Measurements from ENCODE around the gene TTC21B. TPM values are rescaled to one million over a fixed set of nuclear protein-coding genes. Genes with fewer than 3 reads are reported as not detected.

TTC21B gene
- total RNA-seq, 2 experiments from 2014 or later: 26.2 to 29.8 TPM

- no peak for DNase-seq (ENCODE audit: low spot score)
- H2AFZ ChIP-seq (ENCODE audit: low read length): no peak overlapping the region
- no peaks in the 10 kb centered on the region for H3K9me2 ChIP-seq (ENCODE audit: insufficient read depth, low read length)
- H3K4me2 ChIP-seq (ENCODE audit: low read length): no peak overlapping the region
- no peaks in the 10 kb centered on the region for H3K79me2 ChIP-seq (ENCODE audit: insufficient read depth, low read depth, low read length)
- CTCF ChIA-PET (ENCODE audit: unreplicated experiment): no interaction called here
- no peaks in the 10 kb centered on the region for H3K9me3 ChIP-seq (ENCODE audit: low read length)
- BruUV-seq (replicated peaks): no TSS peak
- H3K4me3 ChIP-seq (ENCODE audit: low read depth, low read length, poor library complexity, severe bottlenecking): no peak overlapping the region
- intact Hi-C loops (cut with micrococcal nuclease; ENCODE audit: unreplicated experiment): no loop called here
- no peaks in the 10 kb centered on the region for H4K20me1 ChIP-seq (ENCODE audit: insufficient read depth, low read length)
- H3K4me1 ChIP-seq (ENCODE audit: insufficient read depth, low read length, poor library complexity, severe bottlenecking): peaks cover 6% of the 10 kb centered on the region
- no peak overlapping the region for H3K27ac ChIP-seq (ENCODE audit: low read depth, low read length, poor library complexity, severe bottlenecking)
- TF ChIP-seq CTCF (conservative IDR thresholded peaks at IDR 0.05; ENCODE audit: low read length): no peak
- TF ChIP-seq EZH2phosphoT487 (IDR thresholded peaks at IDR 0.05; ENCODE audit: borderline replicate concordance, low read depth, low read length): no peak
- peaks cover 67% of the 10 kb centered on the region for H3K36me3 ChIP-seq (ENCODE audit: insufficient read depth, low read length)
- POLR2A ChIA-PET: interaction anchor here (0.5 to 1.0 kb wide), 3 partner anchors 39 to 112 kb away, joined by 3 read pairs; no protein-coding TSS in a partner anchor
Observed at GRCh38 chr2:165891345-165891744, 62.2 kb downstream of the TTC21B start.

- ChIA-PET CTCF (ENCODE audit: unreplicated experiment) (no interaction called here), POLR2A (interaction anchor here (1.0 kb wide), 1 partner anchor 16 kb away, joined by 4 read pairs; no protein-coding TSS in a partner anchor)
- Histone ChIP-seq H3K79me2 (ENCODE audit: insufficient read depth, low read depth, low read length) (no peaks in the 10 kb centered on the region), H3K27ac (ENCODE audit: low read depth, low read length, poor library complexity, severe bottlenecking) (no peak overlapping the region), H3K4me2 (ENCODE audit: low read length) (no peak overlapping the region), H3K4me3 (ENCODE audit: low read depth, low read length, poor library complexity, severe bottlenecking) (no peak overlapping the region), H3K36me3 (ENCODE audit: insufficient read depth, low read length) (peaks cover 68% of the 10 kb centered on the region), H3K4me1 (ENCODE audit: insufficient read depth, low read length, poor library complexity, severe bottlenecking) (no peaks in the 10 kb centered on the region), H2AFZ (ENCODE audit: low read length) (no peak overlapping the region), H3K9me3 (ENCODE audit: low read length) (no peaks in the 10 kb centered on the region), H3K9me2 (ENCODE audit: insufficient read depth, low read length) (no peaks in the 10 kb centered on the region), H4K20me1 (ENCODE audit: insufficient read depth, low read length) (no peaks in the 10 kb centered on the region)
- intact Hi-C loops (cut with micrococcal nuclease; ENCODE audit: unreplicated experiment): no loop called here
- no peak for DNase-seq (ENCODE audit: low spot score)
- TF ChIP-seq CTCF (conservative IDR thresholded peaks at IDR 0.05; ENCODE audit: low read length) (no peak), EZH2phosphoT487 (IDR thresholded peaks at IDR 0.05; ENCODE audit: borderline replicate concordance, low read depth, low read length) (no peak)
- no TSS peak for BruUV-seq (replicated peaks)
Observed at GRCh38 chr2:165889798-165890197, 63.8 kb downstream of the TTC21B start.

- Histone ChIP-seq H3K9me2 (ENCODE audit: insufficient read depth, low read length) (no peaks in the 10 kb centered on the region), H3K4me3 (ENCODE audit: low read depth, low read length, poor library complexity, severe bottlenecking) (no peak overlapping the region), H3K27ac (ENCODE audit: low read depth, low read length, poor library complexity, severe bottlenecking) (no peak overlapping the region), H3K4me2 (ENCODE audit: low read length) (no peak overlapping the region), H2AFZ (ENCODE audit: low read length) (no peak overlapping the region), H3K36me3 (ENCODE audit: insufficient read depth, low read length) (peaks cover 65% of the 10 kb centered on the region), H3K4me1 (ENCODE audit: insufficient read depth, low read length, poor library complexity, severe bottlenecking) (no peaks in the 10 kb centered on the region), H3K9me3 (ENCODE audit: low read length) (no peaks in the 10 kb centered on the region), H4K20me1 (ENCODE audit: insufficient read depth, low read length) (no peaks in the 10 kb centered on the region), H3K79me2 (ENCODE audit: insufficient read depth, low read depth, low read length) (no peaks in the 10 kb centered on the region)
- intact Hi-C loops (cut with micrococcal nuclease; ENCODE audit: unreplicated experiment): no loop called here
- ChIA-PET POLR2A (interaction anchor here (0.7 to 1.4 kb wide), 3 partner anchors 15 to 498 kb away, joined by 3 to 4 read pairs (median 3); no protein-coding TSS in a partner anchor), CTCF (ENCODE audit: unreplicated experiment) (no interaction called here)
- DNase-seq (ENCODE audit: low spot score): no peak
- no TSS peak for BruUV-seq (replicated peaks)
- no peak for TF ChIP-seq CTCF (conservative IDR thresholded peaks at IDR 0.05; ENCODE audit: low read length)
- TF ChIP-seq EZH2phosphoT487 (IDR thresholded peaks at IDR 0.05; ENCODE audit: borderline replicate concordance, low read depth, low read length): no peak
Observed at GRCh38 chr2:165889158-165889557, 64.4 kb downstream of the TTC21B start.

All from OCI-LY7 (cell line).